Lung (tissue), 12 donors: ENCODE measurements around the gene ASPG. TPM values are rescaled to one million over a fixed set of nuclear protein-coding genes. Genes with fewer than 3 reads are reported as not detected.

Source experiments
- ATAC-seq: fragments of 200-7000 bp; cut with Tn5 transposase; one replicate; pipeline ENCODE4 v1.9.1; 2020; ENCODE audit warnings: moderate number of reproducible peaks; ENCODE audit not compliant: insufficient read depth, low FRiP score
- DNase-seq, 3 donors: peaks; one replicate each; pipeline ENCODE4 v3.0.0-alpha.2; 2013 to 2017
- H3K27ac ChIP-seq, 2 donors: one replicate each; pipeline ENCODE4 v1.5.1; 2013; ENCODE audit warnings: mild to moderate bottlenecking in 2 of 2, moderate library complexity in 2 of 2, control low read depth in 1 of 2, inconsistent platforms in 1 of 2, low read depth in 1 of 2, low read length in 1 of 2
- H3K27me3 ChIP-seq, 3 donors: one replicate each; pipeline ENCODE4 v1.5.1; 2013; ENCODE audit warnings: low read length in 2 of 3; ENCODE audit not compliant: control insufficient read depth in 3 of 3, insufficient read depth in 3 of 3
- H3K36me3 ChIP-seq, 4 donors: one replicate each; pipeline ENCODE4 v1.5.1; 2013; ENCODE audit warnings: low read length in 4 of 4, mild to moderate bottlenecking in 1 of 4, moderate library complexity in 1 of 4; ENCODE audit not compliant: control insufficient read depth in 4 of 4, insufficient read depth in 4 of 4
- H3K4me1 ChIP-seq, 5 donors: one replicate each; pipeline ENCODE4 v1.5.1; 2013; ENCODE audit warnings: low read length in 5 of 5, mild to moderate bottlenecking in 2 of 5, moderate library complexity in 1 of 5; ENCODE audit not compliant: control insufficient read depth in 5 of 5, insufficient read depth in 5 of 5
- H3K4me3 ChIP-seq: one replicate; pipeline ENCODE4 v1.5.1; 2013; ENCODE audit warnings: mild to moderate bottlenecking, control low read depth, moderate library complexity
- H3K9ac ChIP-seq, 2 donors: one replicate each; pipeline ENCODE4 v1.5.1; 2013; ENCODE audit warnings: low read length in 2 of 2, control low read depth in 1 of 2; ENCODE audit not compliant: insufficient read depth in 1 of 2
- H3K9me3 ChIP-seq, 4 donors: one replicate each; pipeline ENCODE4 v1.5.1; 2013; ENCODE audit warnings: low read length in 3 of 4, mild to moderate bottlenecking in 1 of 4, moderate library complexity in 1 of 4; ENCODE audit not compliant: control insufficient read depth in 4 of 4, insufficient read depth in 3 of 4
- WGBS, 2 donors: extraction: QIAGEN DNeasy Blood & Tissue Kit; methylation state at CpG; one replicate each; pipeline ENCODE4 v1.1.7; 2013; 5-methylcytosine and 5-hydroxymethylcytosine counted together
- polyA plus RNA-seq, 2 donors: library from polyadenylated mRNA; stranded (reverse); fragments of 200-250 nt; gene quantifications; one replicate each; pipeline ENCODE4 v1.2.1, GENCODE V29; 2013
- total RNA-seq, 2 donors: library from RNA; depleted of rRNA in 1 of 2; stranded (reverse); fragments of >200 nt in 1 of 2; gene quantifications; one replicate each; pipeline ENCODE4 v1.2.1, GENCODE V29; 2014 to 2021
- TF ChIP-seq, protein P1 (sequence below): IDR thresholded peaks from 2 replicates; pipeline ENCODE4 v1.5.1; 2012; ENCODE audit warnings: mild to moderate bottlenecking; ENCODE audit errors: control extremely low read depth, extremely low read depth
- donor health status: control.
- donor health status: control.
- donor health status: Bipolar disorder and iron deficiency.
- donor health status: healthy.
- donor health status: DM: yes; HTN: yes; CAD: no.

The ASPG gene
- total and polyA plus RNA-seq, 4 donors, result 0.73 to 4.7 (median 3.0) TPM

- no peak for ATAC-seq
Measured at GRCh38 chr14:104140463-104141331, 55.2 kb downstream of the ASPG start.

GRCh38 chr14:104141621-104142091 is 56.2 kb downstream of the ASPG start:
- 90 to 91% methylated on average over 15 of the region's 15 CpGs for WGBS, 2 donors
- Histone ChIP-seq H3K4me3 (no peak overlapping the region), H3K9me3 (no peaks in the 10 kb centered on the region), H3K36me3 (peaks cover 0 to 10% (median 0%) of the 10 kb centered on the region in 4 donors), H3K4me1 (peaks cover 0 to 39% (median 6%) of the 10 kb centered on the region in 5 donors), H3K27ac (no peak overlapping the region), H3K9ac (no peak overlapping the region), H3K27me3 (peaks cover 6 to 11% (median 7%) of the 10 kb centered on the region in 3 donors)
- no peak for ATAC-seq
- no peak for DNase-seq
- TF ChIP-seq, protein P1, sequence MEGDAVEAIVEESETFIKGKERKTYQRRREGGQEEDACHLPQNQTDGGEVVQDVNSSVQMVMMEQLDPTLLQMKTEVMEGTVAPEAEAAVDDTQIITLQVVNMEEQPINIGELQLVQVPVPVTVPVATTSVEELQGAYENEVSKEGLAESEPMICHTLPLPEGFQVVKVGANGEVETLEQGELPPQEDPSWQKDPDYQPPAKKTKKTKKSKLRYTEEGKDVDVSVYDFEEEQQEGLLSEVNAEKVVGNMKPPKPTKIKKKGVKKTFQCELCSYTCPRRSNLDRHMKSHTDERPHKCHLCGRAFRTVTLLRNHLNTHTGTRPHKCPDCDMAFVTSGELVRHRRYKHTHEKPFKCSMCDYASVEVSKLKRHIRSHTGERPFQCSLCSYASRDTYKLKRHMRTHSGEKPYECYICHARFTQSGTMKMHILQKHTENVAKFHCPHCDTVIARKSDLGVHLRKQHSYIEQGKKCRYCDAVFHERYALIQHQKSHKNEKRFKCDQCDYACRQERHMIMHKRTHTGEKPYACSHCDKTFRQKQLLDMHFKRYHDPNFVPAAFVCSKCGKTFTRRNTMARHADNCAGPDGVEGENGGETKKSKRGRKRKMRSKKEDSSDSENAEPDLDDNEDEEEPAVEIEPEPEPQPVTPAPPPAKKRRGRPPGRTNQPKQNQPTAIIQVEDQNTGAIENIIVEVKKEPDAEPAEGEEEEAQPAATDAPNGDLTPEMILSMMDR, result no peak

More at GRCh38 chr14:104140463-104141331, 55.2 kb downstream of the ASPG start:
- peaks cover 0 to 10% (median 0%) of the 10 kb centered on the region in 4 donors for H3K36me3 ChIP-seq
- TF ChIP-seq, protein P1, result no peak
- peak in 1 of 3 donors; percentile 9 for DNase-seq
- 88 to 91% methylated on average over 12 of the region's 12 CpGs for WGBS, 2 donors
- no peaks in the 10 kb centered on the region for H3K9me3 ChIP-seq
- H3K27ac ChIP-seq, result no peak overlapping the region
- peaks cover 10 to 15% (median 14%) of the 10 kb centered on the region in 3 donors for H3K27me3 ChIP-seq
- no peak overlapping the region for H3K4me3 ChIP-seq
- no peak overlapping the region for H3K9ac ChIP-seq
- peaks cover 0 to 46% (median 6%) of the 10 kb centered on the region in 5 donors for H3K4me1 ChIP-seq

- DNase-seq (peak in 1 of 3 donors; percentile 6), ATAC-seq (no peak)
- TF ChIP-seq, protein P1, result no peak
- H3K4me1 ChIP-seq, result peaks cover 0 to 35% (median 4%) of the 10 kb centered on the region in 5 donors
- no peak overlapping the region for H3K4me3 ChIP-seq
- H3K36me3 ChIP-seq, result peaks cover 0 to 10% (median 0%) of the 10 kb centered on the region in 4 donors
- WGBS, 2 donors, result 80 to 86% methylated on average over 11 of the region's 11 CpGs
- H3K27ac ChIP-seq, result no peak overlapping the region
- H3K9me3 ChIP-seq, result no peaks in the 10 kb centered on the region
- H3K27me3 ChIP-seq, result peaks cover 0 to 5% (median 4%) of the 10 kb centered on the region in 3 donors
- H3K9ac ChIP-seq, result no peak overlapping the region
Measured at GRCh38 chr14:104142136-104142945, 56.8 kb downstream of the ASPG start.
